MCF 10A (cell line): ENCODE results near the gene CAMKMT. TPM values are rescaled to one million over a fixed set of nuclear protein-coding genes. Genes with fewer than 3 reads are reported as not detected.

ENCODE experiments used
- BruUV-seq: library from RNA; stranded (reverse); fragments of 400-500 nt; replicated peaks from 2 replicates; lab custom pipeline; 2021; lab: Mats Ljungman, UMichigan
- CTCF ChIA-PET: fragments of 300-600 bp; sonication (Branson Sonifier 250); formaldehyde crosslinking; extraction: SDS; loops from one replicate; lab custom pipeline; 2021; ENCODE audit warnings: antibody characterized with exemption, inconsistent platforms; lab: Yijun Ruan, JAX
- POLR2A ChIA-PET: fragments of 300-600, 350-650 bp; sonication (Branson Sonifier 250); formaldehyde crosslinking; extraction: SDS; loops from one replicate; lab custom pipeline; 2020; ENCODE audit warnings: antibody characterized with exemption, inconsistent platforms; lab: Yijun Ruan, JAX
- DNase-seq: peaks from one replicate; pipeline ENCODE4 v3.0.0-alpha.2; 2018; ENCODE audit not compliant: unreplicated experiment
- H3K27ac Mint-ChIP-seq: one replicate; pipeline ENCODE4 v1.8.0; 2022; ENCODE audit warnings: mild to moderate bottlenecking, low read depth, mixed read lengths; ENCODE audit not compliant: unreplicated experiment
- H3K27me3 Mint-ChIP-seq: one replicate; pipeline ENCODE4 v1.8.0; 2022; ENCODE audit warnings: mixed read lengths; ENCODE audit not compliant: insufficient read depth, unreplicated experiment
- H3K36me3 Mint-ChIP-seq: one replicate; pipeline ENCODE4 v1.8.0; 2022; ENCODE audit warnings: mild to moderate bottlenecking, moderate library complexity, mixed read lengths; ENCODE audit not compliant: insufficient read depth, unreplicated experiment
- H3K4me1 Mint-ChIP-seq: one replicate; pipeline ENCODE4 v1.8.0; 2022; ENCODE audit warnings: mixed read lengths; ENCODE audit not compliant: insufficient read depth, unreplicated experiment
- H3K4me3 Mint-ChIP-seq: one replicate; pipeline ENCODE4 v1.8.0; 2022; ENCODE audit warnings: mild to moderate bottlenecking, moderate library complexity, mixed read lengths; ENCODE audit not compliant: unreplicated experiment
- H3K9me3 Mint-ChIP-seq: one replicate; pipeline ENCODE4 v1.8.0; 2022; ENCODE audit warnings: mixed read lengths; ENCODE audit not compliant: unreplicated experiment
- CTCF ChIP-seq: fragments of 200-600 bp; IDR thresholded peaks from one replicate; pipeline ENCODE4 v1.8.0; 2022; ENCODE audit warnings: antibody characterized with exemption, mild to moderate bottlenecking; ENCODE audit not compliant: unreplicated experiment
- intact Hi-C: fragments of 100-400 bp; cut with micrococcal nuclease; formaldehyde crosslinking; loops from 2 replicates; pipeline ENCODE4 v1.14.1; 2022
- total RNA-seq: library from RNA; stranded (reverse); gene quantifications from 2 replicates; pipeline ENCODE4 v1.2.3, GENCODE V29; 2022

Gene CAMKMT
- total RNA-seq, 1 experiment from 2014 or later, result 9.9 TPM

GRCh38 chr2:44723921-44724320 lies 362.2 kb downstream of the CAMKMT start:
- intact Hi-C loops, result no loop called here
- CTCF ChIA-PET, result no interaction called here
- Mint-ChIP-seq H3K4me3 (no peak overlapping the region), H3K9me3 (peaks cover 2% of the 10 kb centered on the region), H3K27ac (no peak overlapping the region), H3K27me3 (no peaks in the 10 kb centered on the region), H3K36me3 (no peaks in the 10 kb centered on the region), H3K4me1 (no peaks in the 10 kb centered on the region)
- no peak for DNase-seq
- POLR2A ChIA-PET, result interaction anchor here (1.4 kb wide), 1 partner anchor 23 kb away, joined by 6 read pairs; no protein-coding TSS in a partner anchor
- no TSS peak for BruUV-seq
- no peak for TF ChIP-seq CTCF

GRCh38 chr2:44730593-44730992 lies 368.8 kb downstream of the CAMKMT start:
- H3K4me1 Mint-ChIP-seq, result no peaks in the 10 kb centered on the region
- H3K9me3 Mint-ChIP-seq, result peaks cover 11% of the 10 kb centered on the region
- H3K27me3 Mint-ChIP-seq, result no peaks in the 10 kb centered on the region
- H3K27ac Mint-ChIP-seq, result no peak overlapping the region
- H3K36me3 Mint-ChIP-seq, result no peaks in the 10 kb centered on the region
- ChIA-PET POLR2A (interaction anchor here (0.7 kb wide), 1 partner anchor 343 kb away, joined by 3 read pairs; no protein-coding TSS in a partner anchor), CTCF (no interaction called here)
- BruUV-seq, result no TSS peak
- no peak for DNase-seq
- TF ChIP-seq CTCF, result no peak
- intact Hi-C loops, result no loop called here
- H3K4me3 Mint-ChIP-seq, result no peak overlapping the region

GRCh38 chr2:44731505-44731904 lies 369.8 kb downstream of the CAMKMT start:
- peaks cover 15% of the 10 kb centered on the region for H3K9me3 Mint-ChIP-seq
- intact Hi-C loops, result no loop called here
- no peak for TF ChIP-seq CTCF
- H3K36me3 Mint-ChIP-seq, result no peaks in the 10 kb centered on the region
- no peaks in the 10 kb centered on the region for H3K27me3 Mint-ChIP-seq
- ChIA-PET POLR2A (no interaction called here), CTCF (no interaction called here)
- H3K4me3 Mint-ChIP-seq, result no peak overlapping the region
- no TSS peak for BruUV-seq
- no peaks in the 10 kb centered on the region for H3K4me1 Mint-ChIP-seq
- DNase-seq, result no peak
- no peak overlapping the region for H3K27ac Mint-ChIP-seq

DNA sequence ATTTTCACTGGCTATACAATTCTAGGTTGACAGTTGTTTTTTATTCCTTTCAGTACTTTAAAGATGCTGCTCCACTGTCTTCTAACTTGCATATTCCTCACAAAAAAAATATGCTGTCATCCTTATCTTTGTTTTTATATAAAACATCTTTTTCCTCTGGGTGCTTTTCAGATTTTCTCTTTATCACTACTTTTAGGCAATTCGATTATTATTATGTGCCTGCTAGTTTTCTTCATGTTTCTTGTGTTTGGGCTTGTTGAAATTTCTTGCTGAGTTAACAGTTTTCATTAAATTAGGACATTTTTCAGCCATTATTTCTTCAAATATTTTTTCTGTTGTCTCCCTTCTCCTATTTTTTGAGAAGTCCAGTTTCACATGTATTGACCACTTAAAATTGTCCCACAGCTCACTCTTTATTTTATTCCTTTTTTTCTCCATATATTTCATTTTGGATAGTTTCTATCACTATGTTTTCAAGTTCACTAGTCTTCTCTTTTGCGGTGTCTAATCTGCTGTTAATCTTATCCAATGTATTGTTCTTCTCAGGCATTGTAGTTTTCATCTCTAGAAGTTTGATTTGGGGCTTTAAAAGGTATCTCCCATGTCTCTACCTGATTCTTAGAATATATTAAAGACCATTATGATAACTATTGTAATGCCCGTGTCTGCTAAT lies 374.7 kb downstream of the CAMKMT start:
- intact Hi-C loops, result no loop called here

More for the DNA sequence above, 374.7 kb downstream of the CAMKMT start:
- ChIA-PET CTCF (interaction anchor here (0.5 to 1.1 kb wide), 4 partner anchors 60 to 257 kb away, joined by 3 to 5 read pairs (median 3); no protein-coding TSS in a partner anchor), POLR2A (interaction anchor here (0.6 to 0.7 kb wide), 2 partner anchors 179 to 542 kb away, joined by 3 read pairs; no protein-coding TSS in a partner anchor)
- H3K36me3 Mint-ChIP-seq, result no peaks in the 10 kb centered on the region
- TF ChIP-seq CTCF, result no peak
- H3K9me3 Mint-ChIP-seq, result peaks cover 16% of the 10 kb centered on the region
- no peak overlapping the region for H3K27ac Mint-ChIP-seq
- BruUV-seq, result no TSS peak
- no peaks in the 10 kb centered on the region for H3K4me1 Mint-ChIP-seq
- H3K27me3 Mint-ChIP-seq, result no peaks in the 10 kb centered on the region
- DNase-seq, result no peak
- no peak overlapping the region for H3K4me3 Mint-ChIP-seq
